ENCODE data around the gene ZBTB16. TPM values are rescaled to one million over a fixed set of nuclear protein-coding genes. Genes with fewer than 3 reads are reported as not detected.

Gene ZBTB16
- total RNA-seq, 1 experiment from 2014 or later: 0.21 TPM

GRCh38 chr11:114272311-114272710, 212.8 kb downstream of the ZBTB16 start:
- no peaks in the 10 kb centered on the region for H3K36me3 ChIP-seq (ENCODE audit: control insufficient read depth, insufficient read depth, low read length)
- ChIA-PET CTCF (interaction anchor here (0.5 kb wide), 1 partner anchor 453 kb away, joined by 5 read pairs; no protein-coding TSS in a partner anchor), POLR2A (no interaction called here)
- H3K4me1 ChIP-seq (ENCODE audit: control insufficient read depth, insufficient read depth, low read length): no peaks in the 10 kb centered on the region
- BruUV-seq (replicated peaks): no TSS peak
- no peak for DNase-seq (ENCODE audit: low read depth, low spot score)
- intact Hi-C loops (cut with micrococcal nuclease; ENCODE audit: unreplicated experiment) (no loop called here), in situ Hi-C loops (cut with HindIII; ENCODE audit: low pct_unique_long_range_greater_than_20kb, low sequenced_read_pairs) (no loop called here)
- no peak overlapping the region for H3K4me3 ChIP-seq (ENCODE audit: low read depth in 2 of 2, low read length in 2 of 2)
- ATAC-seq: no peak
- H3K9me3 ChIP-seq (ENCODE audit: control insufficient read depth, insufficient read depth, low read depth, low read length): no peaks in the 10 kb centered on the region
- TF ChIP-seq SIN3A (IDR thresholded peaks at IDR 0.05; ENCODE audit: borderline replicate concordance, insufficient read depth, low read depth, low read length) (no peak), CTCF (IDR thresholded peaks at IDR 0.05) (no peak), TCF7L2 (IDR thresholded peaks at IDR 0.05; ENCODE audit: low read depth, low read length) (no peak), POLR2AphosphoS5 (IDR thresholded peaks at IDR 0.05; ENCODE audit: low read depth, low read length) (no peak)
- TF ChIP-seq, protein P1, sequence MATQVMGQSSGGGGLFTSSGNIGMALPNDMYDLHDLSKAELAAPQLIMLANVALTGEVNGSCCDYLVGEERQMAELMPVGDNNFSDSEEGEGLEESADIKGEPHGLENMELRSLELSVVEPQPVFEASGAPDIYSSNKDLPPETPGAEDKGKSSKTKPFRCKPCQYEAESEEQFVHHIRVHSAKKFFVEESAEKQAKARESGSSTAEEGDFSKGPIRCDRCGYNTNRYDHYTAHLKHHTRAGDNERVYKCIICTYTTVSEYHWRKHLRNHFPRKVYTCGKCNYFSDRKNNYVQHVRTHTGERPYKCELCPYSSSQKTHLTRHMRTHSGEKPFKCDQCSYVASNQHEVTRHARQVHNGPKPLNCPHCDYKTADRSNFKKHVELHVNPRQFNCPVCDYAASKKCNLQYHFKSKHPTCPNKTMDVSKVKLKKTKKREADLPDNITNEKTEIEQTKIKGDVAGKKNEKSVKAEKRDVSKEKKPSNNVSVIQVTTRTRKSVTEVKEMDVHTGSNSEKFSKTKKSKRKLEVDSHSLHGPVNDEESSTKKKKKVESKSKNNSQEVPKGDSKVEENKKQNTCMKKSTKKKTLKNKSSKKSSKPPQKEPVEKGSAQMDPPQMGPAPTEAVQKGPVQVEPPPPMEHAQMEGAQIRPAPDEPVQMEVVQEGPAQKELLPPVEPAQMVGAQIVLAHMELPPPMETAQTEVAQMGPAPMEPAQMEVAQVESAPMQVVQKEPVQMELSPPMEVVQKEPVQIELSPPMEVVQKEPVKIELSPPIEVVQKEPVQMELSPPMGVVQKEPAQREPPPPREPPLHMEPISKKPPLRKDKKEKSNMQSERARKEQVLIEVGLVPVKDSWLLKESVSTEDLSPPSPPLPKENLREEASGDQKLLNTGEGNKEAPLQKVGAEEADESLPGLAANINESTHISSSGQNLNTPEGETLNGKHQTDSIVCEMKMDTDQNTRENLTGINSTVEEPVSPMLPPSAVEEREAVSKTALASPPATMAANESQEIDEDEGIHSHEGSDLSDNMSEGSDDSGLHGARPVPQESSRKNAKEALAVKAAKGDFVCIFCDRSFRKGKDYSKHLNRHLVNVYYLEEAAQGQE (IDR thresholded peaks at IDR 0.05; ENCODE audit: insufficient read depth in 1 of 2, low read depth in 2 of 2, low read length in 1 of 2): no peak
- no peak overlapping the region for H3K27ac ChIP-seq (ENCODE audit: low read length)
- peaks cover 31% of the 10 kb centered on the region for H3K27me3 ChIP-seq (ENCODE audit: control insufficient read depth, insufficient read depth, low read length)

GRCh38 chr11:114273071-114273470, 213.6 kb downstream of the ZBTB16 start:
- H3K27ac ChIP-seq (ENCODE audit: low read length): no peak overlapping the region
- BruUV-seq (replicated peaks): no TSS peak

More at GRCh38 chr11:114273071-114273470, 213.6 kb downstream of the ZBTB16 start:
- peaks cover 32% of the 10 kb centered on the region for H3K27me3 ChIP-seq (ENCODE audit: control insufficient read depth, insufficient read depth, low read length)
- ATAC-seq: no peak
- no peak for DNase-seq (ENCODE audit: low read depth, low spot score)
- H3K4me3 ChIP-seq (ENCODE audit: low read depth in 2 of 2, low read length in 2 of 2): no peak overlapping the region
- ChIA-PET CTCF (no interaction called here), POLR2A (no interaction called here)
- H3K36me3 ChIP-seq (ENCODE audit: control insufficient read depth, insufficient read depth, low read length): no peaks in the 10 kb centered on the region
- H3K4me1 ChIP-seq (ENCODE audit: control insufficient read depth, insufficient read depth, low read length): no peaks in the 10 kb centered on the region
- in situ Hi-C loops (cut with HindIII; ENCODE audit: low pct_unique_long_range_greater_than_20kb, low sequenced_read_pairs) (no loop called here), intact Hi-C loops (cut with micrococcal nuclease; ENCODE audit: unreplicated experiment) (no loop called here)
- TF ChIP-seq SIN3A (IDR thresholded peaks at IDR 0.05; ENCODE audit: borderline replicate concordance, insufficient read depth, low read depth, low read length): no peak
- TF ChIP-seq, protein P1 (IDR thresholded peaks at IDR 0.05; ENCODE audit: insufficient read depth in 1 of 2, low read depth in 2 of 2, low read length in 1 of 2): no peak
- TF ChIP-seq POLR2AphosphoS5 (IDR thresholded peaks at IDR 0.05; ENCODE audit: low read depth, low read length): no peak
- no peak for TF ChIP-seq TCF7L2 (IDR thresholded peaks at IDR 0.05; ENCODE audit: low read depth, low read length)
- no peak for TF ChIP-seq CTCF (IDR thresholded peaks at IDR 0.05)
- H3K9me3 ChIP-seq (ENCODE audit: control insufficient read depth, insufficient read depth, low read depth, low read length): no peaks in the 10 kb centered on the region

Measured in Panc1 (cell line).